ENCODE results near the gene DHX29. TPM values are rescaled to one million over a fixed set of nuclear protein-coding genes. Genes with fewer than 3 reads are reported as not detected.

DHX29 gene
- total RNA-seq, 1 experiment from 2014 or later: 24.3 TPM

DNA sequence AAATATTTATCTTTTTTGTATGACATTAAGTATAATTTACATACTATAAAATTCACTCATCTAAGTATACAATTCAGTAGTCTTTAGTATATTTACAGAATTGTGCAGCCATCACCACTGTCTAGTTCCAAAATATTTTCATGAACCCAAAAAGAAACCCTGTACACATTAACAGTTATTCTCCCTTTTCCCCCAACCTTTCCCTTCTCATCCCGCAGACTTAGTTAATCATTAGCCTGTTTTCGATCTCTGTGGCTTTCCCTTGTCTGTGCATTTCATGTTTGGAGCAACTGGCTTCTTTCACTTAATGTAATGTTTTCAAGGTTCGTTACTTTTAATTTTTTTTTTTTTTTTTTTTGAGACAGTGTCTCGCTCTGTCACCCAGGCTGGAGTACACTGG is 37.8 kb upstream of the DHX29 start:
- Histone ChIP-seq H3K4me3 (replicated peaks in 1 of 2; ENCODE audit: low read depth in 1 of 2, low read length in 2 of 2) (no peak overlapping the region), H3K9me2 (ENCODE audit: insufficient read depth) (no peaks in the 10 kb centered on the region), H2AFZ (ENCODE audit: low read depth, low read length, poor library complexity, severe bottlenecking) (no peak overlapping the region), H3K9me3 (ENCODE audit: control insufficient read depth in 1 of 2, insufficient read depth in 1 of 2, low read depth in 1 of 2, low read length in 2 of 2) (no peaks in the 10 kb centered on the region), H3K27me3 (ENCODE audit: insufficient read depth, low read length) (no peaks in the 10 kb centered on the region), H3K36me3 (ENCODE audit: control insufficient read depth in 1 of 2, insufficient read depth in 2 of 2, low read length in 2 of 2) (peaks cover 34 to 45% of the 10 kb centered on the region in 2 experiments; a peak in 3 of 4 replicates), H3K9ac (ENCODE audit: low read length) (no peak overlapping the region), H3K4me1 (ENCODE audit: control insufficient read depth in 1 of 2, insufficient read depth in 2 of 2, low read length in 2 of 2) (no peaks in the 10 kb centered on the region), H4K20me1 (ENCODE audit: insufficient read depth) (no peaks in the 10 kb centered on the region; the same call in 1 of the 2 replicates), H3K79me2 (ENCODE audit: insufficient read depth, low read length) (peaks cover 28% of the 10 kb centered on the region), H3K4me2 (ENCODE audit: low read length) (no peak overlapping the region), H3K27ac (ENCODE audit: low read depth, low read length) (no peak overlapping the region)
- ChIA-PET POLR2A (no interaction called here), RAD21 (ENCODE audit: low non-redundant PET in 1 of 2, low total read pairs in 2 of 2, uncharacterized antibody in 2 of 2, unreplicated experiment in 2 of 2) (no interaction called here), CTCF (no interaction called here)
- intact Hi-C loops (cut with micrococcal nuclease): no loop called here
- no TSS peak for BruUV-seq (replicated peaks)
- no peak for ATAC-seq
- TF ChIP-seq CEBPB (IDR thresholded peaks at IDR 0.05; ENCODE audit: low read depth) (no peak), JUND (IDR thresholded peaks at IDR 0.05) (no peak), YY1 (IDR thresholded peaks at IDR 0.05; ENCODE audit: extremely low read depth, insufficient replicate concordance, low read depth, low read length) (no peak), POLR2AphosphoS5 (IDR thresholded peaks at IDR 0.05; ENCODE audit: low read depth, low read length) (no peak), FOSL1 (IDR thresholded peaks at IDR 0.05; ENCODE audit: low read depth) (no peak), RAD21 (IDR thresholded peaks at IDR 0.05; ENCODE audit: low read depth) (no peak), ELF1 (IDR thresholded peaks at IDR 0.05; ENCODE audit: borderline replicate concordance, low read depth) (no peak), CBX3 (IDR thresholded peaks at IDR 0.05; ENCODE audit: low read depth) (no peak), TCF7L2 (IDR thresholded peaks at IDR 0.05; ENCODE audit: borderline replicate concordance, extremely low read depth, insufficient read depth, insufficient read length) (no peak), EZH2 (IDR thresholded peaks at IDR 0.05) (no peak), ZFX (IDR thresholded peaks at IDR 0.05) (no peak), SP1 (IDR thresholded peaks at IDR 0.05; ENCODE audit: low read depth) (no peak)
- TF ChIP-seq, protein P1, sequence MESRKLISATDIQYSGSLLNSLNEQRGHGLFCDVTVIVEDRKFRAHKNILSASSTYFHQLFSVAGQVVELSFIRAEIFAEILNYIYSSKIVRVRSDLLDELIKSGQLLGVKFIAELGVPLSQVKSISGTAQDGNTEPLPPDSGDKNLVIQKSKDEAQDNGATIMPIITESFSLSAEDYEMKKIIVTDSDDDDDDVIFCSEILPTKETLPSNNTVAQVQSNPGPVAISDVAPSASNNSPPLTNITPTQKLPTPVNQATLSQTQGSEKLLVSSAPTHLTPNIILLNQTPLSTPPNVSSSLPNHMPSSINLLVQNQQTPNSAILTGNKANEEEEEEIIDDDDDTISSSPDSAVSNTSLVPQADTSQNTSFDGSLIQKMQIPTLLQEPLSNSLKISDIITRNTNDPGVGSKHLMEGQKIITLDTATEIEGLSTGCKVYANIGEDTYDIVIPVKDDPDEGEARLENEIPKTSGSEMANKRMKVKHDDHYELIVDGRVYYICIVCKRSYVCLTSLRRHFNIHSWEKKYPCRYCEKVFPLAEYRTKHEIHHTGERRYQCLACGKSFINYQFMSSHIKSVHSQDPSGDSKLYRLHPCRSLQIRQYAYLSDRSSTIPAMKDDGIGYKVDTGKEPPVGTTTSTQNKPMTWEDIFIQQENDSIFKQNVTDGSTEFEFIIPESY (IDR thresholded peaks at IDR 0.05; ENCODE audit: extremely low read depth, insufficient replicate concordance, low read length): no peak
- DNase-seq (ENCODE audit: low read depth, low spot score): no peak

Data from HCT116 (cell line).